GM12878 (cell line): Measurements from ENCODE around the gene REEP5. TPM values are rescaled to one million over a fixed set of nuclear protein-coding genes. Genes with fewer than 3 reads are reported as not detected.

Experiments
- ATF3 ChIP-seq: IDR thresholded peaks from 2 replicates; pipeline ENCODE4 v1.6.1; 2011; ENCODE audit warnings: low read depth, mild to moderate bottlenecking, low read length, moderate library complexity, borderline replicate concordance; ENCODE audit errors: extremely low read depth
- BCL11A ChIP-seq: IDR thresholded peaks from 2 replicates; pipeline ENCODE4 v1.6.1; 2011; ENCODE audit warnings: low read depth, low read length
- CBFB ChIP-seq: IDR thresholded peaks from 2 replicates; pipeline ENCODE4 v1.6.1; 2016; ENCODE audit warnings: antibody characterized with exemption, low read depth
- EGR1 ChIP-seq, 2 experiments: IDR thresholded peaks; 1 replicate in 1 of 2; 2 replicates in 1 of 2; pipeline ENCODE4 v1.6.1; 2011 to 2012; ENCODE audit warnings: low read depth in 2 of 2, low read length in 2 of 2, borderline replicate concordance in 1 of 2, mild to moderate bottlenecking in 1 of 2, moderate library complexity in 1 of 2
- EP300 ChIP-seq, 2 experiments: fragments of 150-350 bp in 1 of 2; IDR thresholded peaks; 2 replicates each; pipeline ENCODE4 v1.6.1; 2011 to 2012; ENCODE audit warnings: low read depth in 2 of 2, low read length in 2 of 2, borderline replicate concordance in 1 of 2, improper control_type of control experiment in 1 of 2, inconsistent platforms in 1 of 2; ENCODE audit not compliant: control insufficient read depth in 1 of 2
- GABPA ChIP-seq: IDR thresholded peaks from 2 replicates; pipeline ENCODE4 v1.6.1; 2014; ENCODE audit warnings: antibody characterized with exemption, low read depth, mild to moderate bottlenecking, inconsistent platforms
- HDAC2 ChIP-seq: fragments of 200-600 bp; sonication (generic); IDR thresholded peaks from 2 replicates; pipeline ENCODE4 v1.6.1; 2017
- HDGF ChIP-seq: fragments of 450-650 bp; IDR thresholded peaks from 2 replicates; pipeline ENCODE4 v1.6.1; 2016; ENCODE audit warnings: antibody characterized with exemption
- IKZF2 ChIP-seq, 2 experiments: fragments of 450-650 bp; IDR thresholded peaks; 2 replicates each; pipeline ENCODE4 v1.6.1; 2017; ENCODE audit warnings: mild to moderate bottlenecking in 2 of 2, moderate library complexity in 2 of 2
- KDM1A ChIP-seq: fragments of 200-600 bp; sonication (generic); IDR thresholded peaks from 2 replicates; pipeline ENCODE4 v1.6.1; 2016; ENCODE audit warnings: borderline replicate concordance
- KLF5 ChIP-seq: fragments of 450-650 bp; IDR thresholded peaks from 2 replicates; pipeline ENCODE4 v1.6.1; 2014; ENCODE audit warnings: mild to moderate bottlenecking; ENCODE audit not compliant: partially characterized antibody
- MEF2A ChIP-seq: IDR thresholded peaks from 2 replicates; pipeline ENCODE4 v1.6.1; 2011; ENCODE audit warnings: low read depth, mild to moderate bottlenecking, low read length, moderate library complexity; ENCODE audit not compliant: insufficient read depth
- NFYB ChIP-seq: IDR thresholded peaks from 2 replicates; pipeline ENCODE4 v1.6.1; 2011; ENCODE audit warnings: low read depth, mild to moderate bottlenecking, low read length, improper control_type of control experiment, moderate library complexity; ENCODE audit not compliant: insufficient read depth
- PBX3 ChIP-seq: IDR thresholded peaks from 2 replicates; pipeline ENCODE4 v1.6.1; 2011; ENCODE audit warnings: mild to moderate bottlenecking, low read depth, low read length, moderate library complexity; ENCODE audit not compliant: insufficient replicate concordance
- POLR2A ChIP-seq: IDR thresholded peaks from 2 replicates; pipeline ENCODE4 v1.6.1; 2011; ENCODE audit warnings: low read depth, mild to moderate bottlenecking, low read length
- RBBP5 ChIP-seq: fragments of 200-600 bp; sonication (generic); conservative IDR thresholded peaks from 2 replicates; pipeline ENCODE4 v1.6.1; 2016
- RCOR1 ChIP-seq: conservative IDR thresholded peaks from 2 replicates; pipeline ENCODE4 v1.6.1; 2012; ENCODE audit warnings: low read depth, low read length, improper control_type of control experiment
- TCF3 ChIP-seq: IDR thresholded peaks from 2 replicates; pipeline ENCODE4 v1.6.1; 2012; ENCODE audit warnings: low read depth, mild to moderate bottlenecking, low read length, borderline replicate concordance; ENCODE audit not compliant: insufficient read depth
- ZNF622 ChIP-seq: fragments of 450-650 bp; IDR thresholded peaks from 2 replicates; pipeline ENCODE4 v1.6.1; 2017; ENCODE audit warnings: mild to moderate bottlenecking, inconsistent platforms
- polyA plus RNA-seq, 11 experiments: library from polyadenylated mRNA; depleted of rRNA in 4 of 11; unstranded in 6 of 11; stranded (reverse) in 5 of 11; fragments of >200 nt; fragmentation: Nextera tagmentation in 4 of 11; fragmentation: Illumina TruSeq in 1 of 11; extraction: Ambion mirVana in 4 of 11; extraction: Trizol in 1 of 11; gene quantifications; 1 replicate in 1 of 11; 2 replicates in 10 of 11; pipeline versions ENCODE4 v1.2.1 to v1.2.3, GENCODE V29; 2011 to 2016; ENCODE audit warnings: inconsistent platforms in 2 of 11, missing spikeins in 2 of 11, low read depth in 1 of 11
- total RNA-seq, 4 experiments: library from RNA; depleted of rRNA in 3 of 4; stranded (reverse); fragments of >200 nt in 3 of 4; fragmentation: Illumina TruSeq in 1 of 4; extraction: Trizol in 1 of 4; gene quantifications; 2 replicates each; pipeline versions ENCODE4 v1.2.1 to v1.2.3, GENCODE V29; 2013 to 2021
- TF ChIP-seq, protein P1 (sequence below): IDR thresholded peaks from 2 replicates; pipeline ENCODE4 v1.6.1; 2012; ENCODE audit warnings: low read depth, low read length, improper control_type of control experiment
- TF ChIP-seq, protein P2 (sequence below): IDR thresholded peaks from 2 replicates; pipeline ENCODE4 v1.6.1; 2012; ENCODE audit warnings: mild to moderate bottlenecking, low read depth, low read length
- TF ChIP-seq, protein P3 (sequence below): fragments of 450-650 bp; formaldehyde crosslinking; IDR thresholded peaks from 2 replicates; pipeline ENCODE4 v1.4.0; 2020; ENCODE audit warnings: mild to moderate bottlenecking, moderate library complexity

The REEP5 gene
- total and polyA plus RNA-seq, 10 of the 15 experiments (the other 5 are each of a cell fraction or from before 2014, with no cell fraction given) = 30.5 to 211 (median 113) TPM

GRCh38 chr5:112860929-112861637 lies 60.9 kb downstream of the REEP5 start, which contains the start of gene SRP19 (continued):
- TF ChIP-seq, protein P1, sequence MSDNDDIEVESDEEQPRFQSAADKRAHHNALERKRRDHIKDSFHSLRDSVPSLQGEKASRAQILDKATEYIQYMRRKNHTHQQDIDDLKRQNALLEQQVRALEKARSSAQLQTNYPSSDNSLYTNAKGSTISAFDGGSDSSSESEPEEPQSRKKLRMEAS = peak; percentile 90
- TF ChIP-seq KDM1A = no peak
- peak; percentile 98 for TF ChIP-seq PBX3
- TF ChIP-seq ZNF622 = no peak
- peak; percentile 73 to 79 for TF ChIP-seq IKZF2 (IDR thresholded peaks at IDR 0.05)
- TF ChIP-seq MEF2A = no peak
- TF ChIP-seq ATF3 = no peak
- TF ChIP-seq NFYB = peak; percentile 64; the same call in 1 of the 2 replicates
- peak; percentile 28 for TF ChIP-seq KLF5
- no peak for TF ChIP-seq RBBP5
- no peak for TF ChIP-seq EGR1 (IDR thresholded peaks at IDR 0.05; ENCODE audit: borderline replicate concordance in 1 of 2, low read depth in 2 of 2, low read length in 2 of 2)
- TF ChIP-seq POLR2A = peak; percentile 77
- TF ChIP-seq CBFB = peak; percentile 92
- no peak for TF ChIP-seq HDGF
- peak; percentile 98 for TF ChIP-seq GABPA
- TF ChIP-seq TCF3 = peak; percentile 83; the same call in 1 of the 2 replicates
- TF ChIP-seq EP300 (IDR thresholded peaks at IDR 0.05; ENCODE audit: borderline replicate concordance in 1 of 2, control insufficient read depth in 1 of 2, low read depth in 2 of 2, low read length in 2 of 2) = no peak
- TF ChIP-seq RCOR1 = peak; percentile 87; the same call in 1 of the 2 replicates
- no peak for TF ChIP-seq HDAC2
- TF ChIP-seq, protein P2, sequence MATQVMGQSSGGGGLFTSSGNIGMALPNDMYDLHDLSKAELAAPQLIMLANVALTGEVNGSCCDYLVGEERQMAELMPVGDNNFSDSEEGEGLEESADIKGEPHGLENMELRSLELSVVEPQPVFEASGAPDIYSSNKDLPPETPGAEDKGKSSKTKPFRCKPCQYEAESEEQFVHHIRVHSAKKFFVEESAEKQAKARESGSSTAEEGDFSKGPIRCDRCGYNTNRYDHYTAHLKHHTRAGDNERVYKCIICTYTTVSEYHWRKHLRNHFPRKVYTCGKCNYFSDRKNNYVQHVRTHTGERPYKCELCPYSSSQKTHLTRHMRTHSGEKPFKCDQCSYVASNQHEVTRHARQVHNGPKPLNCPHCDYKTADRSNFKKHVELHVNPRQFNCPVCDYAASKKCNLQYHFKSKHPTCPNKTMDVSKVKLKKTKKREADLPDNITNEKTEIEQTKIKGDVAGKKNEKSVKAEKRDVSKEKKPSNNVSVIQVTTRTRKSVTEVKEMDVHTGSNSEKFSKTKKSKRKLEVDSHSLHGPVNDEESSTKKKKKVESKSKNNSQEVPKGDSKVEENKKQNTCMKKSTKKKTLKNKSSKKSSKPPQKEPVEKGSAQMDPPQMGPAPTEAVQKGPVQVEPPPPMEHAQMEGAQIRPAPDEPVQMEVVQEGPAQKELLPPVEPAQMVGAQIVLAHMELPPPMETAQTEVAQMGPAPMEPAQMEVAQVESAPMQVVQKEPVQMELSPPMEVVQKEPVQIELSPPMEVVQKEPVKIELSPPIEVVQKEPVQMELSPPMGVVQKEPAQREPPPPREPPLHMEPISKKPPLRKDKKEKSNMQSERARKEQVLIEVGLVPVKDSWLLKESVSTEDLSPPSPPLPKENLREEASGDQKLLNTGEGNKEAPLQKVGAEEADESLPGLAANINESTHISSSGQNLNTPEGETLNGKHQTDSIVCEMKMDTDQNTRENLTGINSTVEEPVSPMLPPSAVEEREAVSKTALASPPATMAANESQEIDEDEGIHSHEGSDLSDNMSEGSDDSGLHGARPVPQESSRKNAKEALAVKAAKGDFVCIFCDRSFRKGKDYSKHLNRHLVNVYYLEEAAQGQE = no peak
- TF ChIP-seq, protein P3, sequence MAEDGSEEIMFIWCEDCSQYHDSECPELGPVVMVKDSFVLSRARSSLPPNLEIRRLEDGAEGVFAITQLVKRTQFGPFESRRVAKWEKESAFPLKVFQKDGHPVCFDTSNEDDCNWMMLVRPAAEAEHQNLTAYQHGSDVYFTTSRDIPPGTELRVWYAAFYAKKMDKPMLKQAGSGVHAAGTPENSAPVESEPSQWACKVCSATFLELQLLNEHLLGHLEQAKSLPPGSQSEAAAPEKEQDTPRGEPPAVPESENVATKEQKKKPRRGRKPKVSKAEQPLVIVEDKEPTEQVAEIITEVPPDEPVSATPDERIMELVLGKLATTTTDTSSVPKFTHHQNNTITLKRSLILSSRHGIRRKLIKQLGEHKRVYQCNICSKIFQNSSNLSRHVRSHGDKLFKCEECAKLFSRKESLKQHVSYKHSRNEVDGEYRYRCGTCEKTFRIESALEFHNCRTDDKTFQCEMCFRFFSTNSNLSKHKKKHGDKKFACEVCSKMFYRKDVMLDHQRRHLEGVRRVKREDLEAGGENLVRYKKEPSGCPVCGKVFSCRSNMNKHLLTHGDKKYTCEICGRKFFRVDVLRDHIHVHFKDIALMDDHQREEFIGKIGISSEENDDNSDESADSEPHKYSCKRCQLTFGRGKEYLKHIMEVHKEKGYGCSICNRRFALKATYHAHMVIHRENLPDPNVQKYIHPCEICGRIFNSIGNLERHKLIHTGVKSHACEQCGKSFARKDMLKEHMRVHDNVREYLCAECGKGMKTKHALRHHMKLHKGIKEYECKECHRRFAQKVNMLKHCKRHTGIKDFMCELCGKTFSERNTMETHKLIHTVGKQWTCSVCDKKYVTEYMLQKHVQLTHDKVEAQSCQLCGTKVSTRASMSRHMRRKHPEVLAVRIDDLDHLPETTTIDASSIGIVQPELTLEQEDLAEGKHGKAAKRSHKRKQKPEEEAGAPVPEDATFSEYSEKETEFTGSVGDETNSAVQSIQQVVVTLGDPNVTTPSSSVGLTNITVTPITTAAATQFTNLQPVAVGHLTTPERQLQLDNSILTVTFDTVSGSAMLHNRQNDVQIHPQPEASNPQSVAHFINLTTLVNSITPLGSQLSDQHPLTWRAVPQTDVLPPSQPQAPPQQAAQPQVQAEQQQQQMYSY (CRISPR knock-in tag) = no peak
- TF ChIP-seq BCL11A = no peak
